ENCODE data around the gene LRRK2. TPM values are rescaled to one million over a fixed set of nuclear protein-coding genes. Genes with fewer than 3 reads are reported as not detected.

LRRK2 gene
- total and polyA plus RNA-seq, 2 experiments from 2014 or later: 0.24 TPM; not detected in 1

- Mint-ChIP-seq H3K27ac (no peak overlapping the region), H3K36me3 (ENCODE audit: low read depth) (peaks cover 10% of the 10 kb centered on the region; the same call in 1 of the 3 replicates), H3K4me3 (no peak overlapping the region), H3K9me3 (peaks cover 11% of the 10 kb centered on the region), H3K4me1 (no peaks in the 10 kb centered on the region), H3K27me3 (ENCODE audit: insufficient read depth, low read depth, poor library complexity) (no peaks in the 10 kb centered on the region)
- DNase-seq (ENCODE audit: low spot score) (no peak), ATAC-seq (no peak)
- Histone ChIP-seq H3K4me2 (no peak overlapping the region), H3F3A (replicated peaks; ENCODE audit: low read depth) (no peaks in the 10 kb centered on the region), H2AFZ (no peak overlapping the region), H3K9me2 (ENCODE audit: insufficient read depth) (0 out of 2 replicates have a peak, but pooled peaks cover 12% of the 10 kb centered on the region), H3K4me1 (ENCODE audit: insufficient read depth) (no peaks in the 10 kb centered on the region), H4K20me1 (replicated peaks; ENCODE audit: insufficient read depth) (no peaks in the 10 kb centered on the region), H3K79me2 (replicated peaks; ENCODE audit: insufficient read depth) (no peaks in the 10 kb centered on the region), H3K27me3 (ENCODE audit: insufficient read depth) (no peaks in the 10 kb centered on the region), H3K36me3 (ENCODE audit: insufficient read depth) (no peaks in the 10 kb centered on the region), H3K27ac (ENCODE audit: low read depth) (no peak overlapping the region), H3K4me3 (no peak overlapping the region)
- no peak for TF ChIP-seq ZNF462 (CRISPR knock-in tag; IDR thresholded peaks at IDR 0.05)
- no peak for TF ChIP-seq EZH2 (IDR thresholded peaks at IDR 0.05; ENCODE audit: low read depth, unreplicated experiment)
- TF ChIP-seq STAT1 (IDR thresholded peaks at IDR 0.05; ENCODE audit: unreplicated experiment): no peak
- no peak for TF ChIP-seq ZNF114 (CRISPR knock-in tag; IDR thresholded peaks at IDR 0.05)
- no peak for TF ChIP-seq EZH2phosphoT487 (IDR thresholded peaks at IDR 0.05; ENCODE audit: unreplicated experiment)
- TF ChIP-seq ZNF331 (CRISPR knock-in tag; IDR thresholded peaks at IDR 0.05; ENCODE audit: low read depth): no peak
- no peak for TF ChIP-seq CTCF (conservative IDR thresholded peaks at IDR 0.05; ENCODE audit: low read depth in 2 of 2)
- TF ChIP-seq POLR2AphosphoS5 (IDR thresholded peaks at IDR 0.05; ENCODE audit: low read depth): no peak
- no peak for TF ChIP-seq REST (IDR thresholded peaks at IDR 0.05; ENCODE audit: unreplicated experiment)
- no peak for TF ChIP-seq JUNB (IDR thresholded peaks at IDR 0.05; ENCODE audit: unreplicated experiment)
- TF ChIP-seq ETS1 (IDR thresholded peaks at IDR 0.05): no peak
- no peak for TF ChIP-seq CREB1 (CRISPR knock-in tag; IDR thresholded peaks at IDR 0.05; ENCODE audit: low read depth)
- TF ChIP-seq NANOG (IDR thresholded peaks at IDR 0.05; ENCODE audit: borderline replicate concordance): no peak
These were observed 46.1 kb upstream of the LRRK2 start for GRCh38 chr12:40178701-40179100.

Data from GM23338 (cell line).